Measurements from ENCODE around the gene PINK1.
A peak's percentile ranks its signal among the peaks of the same experiment; 100 is the strongest.
"Not testable (repeated sequence)": the region's sequence is repeated elsewhere in the genome, so short reads cannot be mapped to it uniquely, and the experiment has no call there.

Gene PINK1

GRCh38 chr1:20672265-20672632 lies 39.0 kb downstream of the PINK1 start:
- Histone ChIP-seq H3K4me1 (ENCODE audit: control insufficient read depth in 2 of 2, insufficient read depth in 2 of 2, low read length in 2 of 2) (no peaks in the 10 kb centered on the region), H3K27ac (ENCODE audit: low read depth in 2 of 2, low read length in 2 of 2) (no peak overlapping the region), H3K9ac (ENCODE audit: low read depth in 1 of 2, low read length in 2 of 2) (no peak overlapping the region), H3K4me3 (ENCODE audit: low read length in 2 of 2) (no peak overlapping the region), H3K36me3 (ENCODE audit: control insufficient read depth in 2 of 2, insufficient read depth in 2 of 2, low read length in 2 of 2) (no peaks in the 10 kb centered on the region), H3K9me3 (ENCODE audit: control insufficient read depth in 2 of 2, low read length in 2 of 2) (no peaks in the 10 kb centered on the region), H3K27me3 (ENCODE audit: control insufficient read depth in 2 of 2, insufficient read depth in 2 of 2, low read length in 2 of 2) (no peaks in the 10 kb centered on the region)

- H3K9ac ChIP-seq (ENCODE audit: low read depth in 1 of 2, low read length in 2 of 2); H3K27ac ChIP-seq (ENCODE audit: low read depth in 2 of 2, low read length in 2 of 2); H3K36me3 ChIP-seq (ENCODE audit: control insufficient read depth in 2 of 2, insufficient read depth in 2 of 2, low read length in 2 of 2); H3K27me3 ChIP-seq (ENCODE audit: control insufficient read depth in 2 of 2, insufficient read depth in 2 of 2, low read length in 2 of 2); H3K4me3 ChIP-seq (ENCODE audit: low read length in 2 of 2); H3K4me1 ChIP-seq (ENCODE audit: control insufficient read depth in 2 of 2, insufficient read depth in 2 of 2, low read length in 2 of 2); H3K9me3 ChIP-seq (ENCODE audit: control insufficient read depth in 2 of 2, low read length in 2 of 2): not testable (repeated sequence)
Measured at GRCh38 chr1:20673626-20674025, 40.4 kb downstream of the PINK1 start.

- Histone ChIP-seq H3K9me3 (ENCODE audit: control insufficient read depth in 2 of 2, low read length in 2 of 2) (no peaks in the 10 kb centered on the region), H3K27ac (ENCODE audit: low read depth in 2 of 2, low read length in 2 of 2) (no peak overlapping the region), H3K4me1 (ENCODE audit: control insufficient read depth in 2 of 2, insufficient read depth in 2 of 2, low read length in 2 of 2) (no peaks in the 10 kb centered on the region), H3K9ac (ENCODE audit: low read depth in 1 of 2, low read length in 2 of 2) (no peak overlapping the region), H3K27me3 (ENCODE audit: control insufficient read depth in 2 of 2, insufficient read depth in 2 of 2, low read length in 2 of 2) (peaks cover 0 to 2% of the 10 kb centered on the region in 2 donors), H3K4me3 (ENCODE audit: low read length in 2 of 2) (no peak overlapping the region), H3K36me3 (ENCODE audit: control insufficient read depth in 2 of 2, insufficient read depth in 2 of 2, low read length in 2 of 2) (no peaks in the 10 kb centered on the region)
Measured at GRCh38 chr1:20678599-20678998, 45.3 kb downstream of the PINK1 start.

- Histone ChIP-seq H3K4me1 (ENCODE audit: control insufficient read depth in 2 of 2, insufficient read depth in 2 of 2, low read length in 2 of 2) (no peaks in the 10 kb centered on the region), H3K9me3 (ENCODE audit: control insufficient read depth in 2 of 2, low read length in 2 of 2) (no peaks in the 10 kb centered on the region), H3K9ac (ENCODE audit: low read depth in 1 of 2, low read length in 2 of 2) (no peak overlapping the region), H3K4me3 (ENCODE audit: low read length in 2 of 2) (no peak overlapping the region), H3K36me3 (ENCODE audit: control insufficient read depth in 2 of 2, insufficient read depth in 2 of 2, low read length in 2 of 2) (no peaks in the 10 kb centered on the region), H3K27me3 (ENCODE audit: control insufficient read depth in 2 of 2, insufficient read depth in 2 of 2, low read length in 2 of 2) (peaks cover 0 to 2% of the 10 kb centered on the region in 2 donors), H3K27ac (ENCODE audit: low read depth in 2 of 2, low read length in 2 of 2) (no peak overlapping the region)
Measured at GRCh38 chr1:20680269-20680668, 47.0 kb downstream of the PINK1 start.

DNA sequence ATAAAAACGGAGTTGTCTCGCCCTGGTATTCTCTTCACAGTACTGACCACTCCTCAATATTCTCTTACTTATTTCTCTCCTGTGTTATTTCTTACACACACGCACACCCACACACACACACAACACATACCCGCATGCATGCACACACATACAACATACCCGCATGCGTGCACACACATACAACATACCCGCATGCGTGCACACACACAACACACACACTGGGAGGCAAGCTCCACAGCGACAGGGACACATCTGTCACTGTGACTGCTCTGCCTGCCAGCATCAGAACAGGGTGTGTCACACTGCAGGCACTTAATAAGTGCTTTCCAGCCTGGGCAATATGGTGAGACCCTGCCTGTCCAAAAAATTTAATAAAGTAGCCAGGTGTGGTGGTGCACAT lies 48.7 kb downstream of the PINK1 start:
- Histone ChIP-seq H3K27me3 (ENCODE audit: control insufficient read depth in 2 of 2, insufficient read depth in 2 of 2, low read length in 2 of 2) (peaks cover 0 to 2% of the 10 kb centered on the region in 2 donors), H3K27ac (ENCODE audit: low read depth in 2 of 2, low read length in 2 of 2) (no peak overlapping the region), H3K9me3 (ENCODE audit: control insufficient read depth in 2 of 2, low read length in 2 of 2) (no peaks in the 10 kb centered on the region), H3K4me3 (ENCODE audit: low read length in 2 of 2) (no peak overlapping the region), H3K36me3 (ENCODE audit: control insufficient read depth in 2 of 2, insufficient read depth in 2 of 2, low read length in 2 of 2) (no peaks in the 10 kb centered on the region), H3K9ac (ENCODE audit: low read depth in 1 of 2, low read length in 2 of 2) (no peak overlapping the region), H3K4me1 (ENCODE audit: control insufficient read depth in 2 of 2, insufficient read depth in 2 of 2, low read length in 2 of 2) (no peaks in the 10 kb centered on the region)

GRCh38 chr1:20682571-20683236 lies 49.4 kb downstream of the PINK1 start:
- H3K4me1 ChIP-seq (ENCODE audit: control insufficient read depth in 2 of 2, insufficient read depth in 2 of 2, low read length in 2 of 2), result no peaks in the 10 kb centered on the region
- H3K36me3 ChIP-seq (ENCODE audit: control insufficient read depth in 2 of 2, insufficient read depth in 2 of 2, low read length in 2 of 2), result no peaks in the 10 kb centered on the region
- H3K27ac ChIP-seq (ENCODE audit: low read depth in 2 of 2, low read length in 2 of 2), result no peak overlapping the region

GRCh38 chr1:20683614-20684013 lies 50.4 kb downstream of the PINK1 start:
- peaks cover 0 to 2% of the 10 kb centered on the region in 2 donors for H3K27me3 ChIP-seq (ENCODE audit: control insufficient read depth in 2 of 2, insufficient read depth in 2 of 2, low read length in 2 of 2)
- no peaks in the 10 kb centered on the region for H3K36me3 ChIP-seq (ENCODE audit: control insufficient read depth in 2 of 2, insufficient read depth in 2 of 2, low read length in 2 of 2)
- no peak overlapping the region for H3K4me3 ChIP-seq (ENCODE audit: low read length in 2 of 2)
- no peak overlapping the region for H3K27ac ChIP-seq (ENCODE audit: low read depth in 2 of 2, low read length in 2 of 2)
- no peak overlapping the region for H3K9ac ChIP-seq (ENCODE audit: low read depth in 1 of 2, low read length in 2 of 2)
- no peaks in the 10 kb centered on the region for H3K4me1 ChIP-seq (ENCODE audit: control insufficient read depth in 2 of 2, insufficient read depth in 2 of 2, low read length in 2 of 2)
- H3K9me3 ChIP-seq (ENCODE audit: control insufficient read depth in 2 of 2, low read length in 2 of 2), result no peaks in the 10 kb centered on the region

More at GRCh38 chr1:20682571-20683236, 49.4 kb downstream of the PINK1 start:
- H3K4me3 ChIP-seq (ENCODE audit: low read length in 2 of 2), result no peak overlapping the region
- peaks cover 0 to 2% of the 10 kb centered on the region in 2 donors for H3K27me3 ChIP-seq (ENCODE audit: control insufficient read depth in 2 of 2, insufficient read depth in 2 of 2, low read length in 2 of 2)
- no peaks in the 10 kb centered on the region for H3K9me3 ChIP-seq (ENCODE audit: control insufficient read depth in 2 of 2, low read length in 2 of 2)
- H3K9ac ChIP-seq (ENCODE audit: low read depth in 1 of 2, low read length in 2 of 2), result no peak overlapping the region

DNA sequence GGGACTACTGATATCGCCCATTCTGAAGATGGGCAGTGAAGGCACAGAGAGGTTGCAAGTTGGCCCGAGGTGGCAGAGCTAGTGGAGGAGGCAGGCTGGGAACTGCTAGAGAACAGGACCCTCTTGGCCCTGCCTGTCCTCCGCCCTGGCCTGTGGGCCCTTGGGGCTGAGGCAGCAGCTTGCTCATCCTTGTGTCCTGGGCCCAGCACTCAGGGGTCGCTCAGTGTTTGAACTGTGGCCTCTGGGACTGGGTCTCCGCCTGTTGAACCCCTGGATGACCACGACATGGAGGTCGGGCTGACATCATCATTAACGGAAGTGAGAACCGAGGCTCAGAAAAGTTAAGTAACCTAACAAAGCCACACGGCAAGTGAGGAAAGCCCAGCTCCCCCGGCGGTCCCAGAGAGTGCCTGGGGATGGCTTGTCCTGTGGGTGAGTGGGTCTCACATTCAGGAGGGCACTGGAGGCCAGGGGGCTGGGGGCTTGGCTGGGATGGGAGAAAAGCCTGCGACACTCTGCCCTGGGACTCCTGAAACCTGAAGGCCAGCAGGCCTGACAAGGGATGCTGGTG lies 50.9 kb downstream of the PINK1 start:
- no peaks in the 10 kb centered on the region for H3K9me3 ChIP-seq (ENCODE audit: control insufficient read depth in 2 of 2, low read length in 2 of 2)
- no peak overlapping the region for H3K4me3 ChIP-seq (ENCODE audit: low read length in 2 of 2)
- no peak overlapping the region for H3K9ac ChIP-seq (ENCODE audit: low read depth in 1 of 2, low read length in 2 of 2)
- peak overlapping the region in 1 of 2 donors; percentile 61 for H3K27ac ChIP-seq (ENCODE audit: low read depth in 2 of 2, low read length in 2 of 2)
- no peaks in the 10 kb centered on the region for H3K4me1 ChIP-seq (ENCODE audit: control insufficient read depth in 2 of 2, insufficient read depth in 2 of 2, low read length in 2 of 2)
- peaks cover 0 to 2% of the 10 kb centered on the region in 2 donors for H3K27me3 ChIP-seq (ENCODE audit: control insufficient read depth in 2 of 2, insufficient read depth in 2 of 2, low read length in 2 of 2)
- H3K36me3 ChIP-seq (ENCODE audit: control insufficient read depth in 2 of 2, insufficient read depth in 2 of 2, low read length in 2 of 2), result no peaks in the 10 kb centered on the region

GRCh38 chr1:20684651-20685050 lies 51.4 kb downstream of the PINK1 start:
- Histone ChIP-seq H3K9ac (ENCODE audit: low read depth in 1 of 2, low read length in 2 of 2) (no peak overlapping the region), H3K4me3 (ENCODE audit: low read length in 2 of 2) (no peak overlapping the region)

DNA sequence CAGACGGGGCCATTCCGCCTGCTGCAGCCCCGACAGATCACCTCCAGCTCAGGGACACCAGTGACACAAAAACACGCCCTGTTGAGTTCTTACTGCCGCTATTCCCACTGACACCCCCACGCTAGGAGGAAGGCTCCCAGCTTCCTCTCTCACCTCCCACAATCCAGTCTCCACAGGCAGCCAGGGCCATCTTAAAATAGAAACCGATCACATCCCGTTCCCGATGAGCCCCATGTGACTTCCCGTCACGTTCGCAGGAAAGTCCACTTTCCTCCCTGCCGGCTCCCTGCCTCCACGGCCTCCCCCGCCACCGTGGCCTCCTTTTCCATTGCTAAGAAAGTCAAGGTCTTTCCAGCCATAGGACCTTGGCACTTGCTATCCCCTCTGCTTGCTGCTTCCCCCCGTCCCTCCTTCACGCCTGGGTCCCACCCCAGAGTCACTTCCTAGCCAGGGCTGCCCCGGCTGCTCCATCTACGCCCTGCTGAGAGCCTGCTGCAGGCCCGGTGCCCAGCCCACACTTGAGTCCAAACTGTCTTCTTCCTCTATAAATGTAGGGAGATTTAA lies 51.9 kb downstream of the PINK1 start:
- H3K9ac ChIP-seq (ENCODE audit: low read depth in 1 of 2, low read length in 2 of 2), result no peak overlapping the region
- H3K4me3 ChIP-seq (ENCODE audit: low read length in 2 of 2), result no peak overlapping the region
- H3K9me3 ChIP-seq (ENCODE audit: control insufficient read depth in 2 of 2, low read length in 2 of 2), result no peaks in the 10 kb centered on the region
- H3K4me1 ChIP-seq (ENCODE audit: control insufficient read depth in 2 of 2, insufficient read depth in 2 of 2, low read length in 2 of 2), result no peaks in the 10 kb centered on the region
- peak overlapping the region; percentile 42 to 61 for H3K27ac ChIP-seq (ENCODE audit: low read depth in 2 of 2, low read length in 2 of 2)
- peaks cover 0 to 2% of the 10 kb centered on the region in 2 donors for H3K27me3 ChIP-seq (ENCODE audit: control insufficient read depth in 2 of 2, insufficient read depth in 2 of 2, low read length in 2 of 2)
- H3K36me3 ChIP-seq (ENCODE audit: control insufficient read depth in 2 of 2, insufficient read depth in 2 of 2, low read length in 2 of 2), result no peaks in the 10 kb centered on the region

More at GRCh38 chr1:20684651-20685050, 51.4 kb downstream of the PINK1 start:
- Histone ChIP-seq H3K4me1 (ENCODE audit: control insufficient read depth in 2 of 2, insufficient read depth in 2 of 2, low read length in 2 of 2) (no peaks in the 10 kb centered on the region), H3K27ac (ENCODE audit: low read depth in 2 of 2, low read length in 2 of 2) (peak overlapping the region; percentile 42 to 61), H3K27me3 (ENCODE audit: control insufficient read depth in 2 of 2, insufficient read depth in 2 of 2, low read length in 2 of 2) (peaks cover 0 to 2% of the 10 kb centered on the region in 2 donors), H3K9me3 (ENCODE audit: control insufficient read depth in 2 of 2, low read length in 2 of 2) (no peaks in the 10 kb centered on the region), H3K36me3 (ENCODE audit: control insufficient read depth in 2 of 2, insufficient read depth in 2 of 2, low read length in 2 of 2) (no peaks in the 10 kb centered on the region)
